HG02642 (cell line): ENCODE results near the gene RRN3.
"Not testable (repeated sequence)": the region's sequence is repeated elsewhere in the genome, so short reads cannot be mapped to it uniquely, and the experiment has no call there.

ENCODE experiments used
- ATAC-seq: cut with Tn5 transposase; IDR thresholded peaks from one replicate; pipeline ENCODE4 v1.9.1; 2021; ENCODE audit warnings: mild to moderate bottlenecking; ENCODE audit not compliant: unreplicated experiment, poor library complexity

The RRN3 gene

DNA sequence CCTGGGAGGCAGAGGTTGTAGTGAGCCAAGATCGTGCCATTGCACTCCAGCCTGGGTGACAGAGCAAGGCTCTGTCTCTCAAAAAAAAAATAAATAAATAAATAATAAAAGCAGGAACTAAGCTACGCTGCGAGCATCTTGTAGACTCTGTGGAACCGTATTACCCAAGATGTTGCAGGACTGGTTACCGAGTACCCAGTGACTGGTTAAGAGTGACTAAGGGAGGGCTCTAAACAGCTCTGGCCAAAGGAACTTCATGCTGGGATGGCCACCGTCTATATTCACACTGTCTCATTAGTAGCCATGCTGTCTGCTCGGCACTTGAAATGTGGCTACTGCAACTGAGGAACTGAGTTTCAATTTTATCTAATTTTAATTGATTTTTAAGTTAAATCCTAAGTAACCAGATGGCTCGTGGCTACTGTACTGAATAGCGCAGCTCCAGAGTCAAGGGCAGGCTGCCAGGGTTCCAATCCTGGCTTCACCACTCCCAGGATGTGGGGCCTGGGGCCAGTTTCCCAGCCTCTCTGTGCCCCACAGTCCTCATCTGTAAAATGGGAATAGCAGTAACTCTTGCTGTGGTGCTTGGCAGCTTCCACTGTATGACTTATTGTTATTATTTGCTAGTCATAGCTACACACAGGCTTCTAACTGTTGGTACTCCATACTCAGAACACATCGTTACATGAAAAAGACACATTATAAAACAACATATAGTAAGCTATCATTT is 41.2 kb downstream of the RRN3 start:
- ATAC-seq, result no peak

DNA sequence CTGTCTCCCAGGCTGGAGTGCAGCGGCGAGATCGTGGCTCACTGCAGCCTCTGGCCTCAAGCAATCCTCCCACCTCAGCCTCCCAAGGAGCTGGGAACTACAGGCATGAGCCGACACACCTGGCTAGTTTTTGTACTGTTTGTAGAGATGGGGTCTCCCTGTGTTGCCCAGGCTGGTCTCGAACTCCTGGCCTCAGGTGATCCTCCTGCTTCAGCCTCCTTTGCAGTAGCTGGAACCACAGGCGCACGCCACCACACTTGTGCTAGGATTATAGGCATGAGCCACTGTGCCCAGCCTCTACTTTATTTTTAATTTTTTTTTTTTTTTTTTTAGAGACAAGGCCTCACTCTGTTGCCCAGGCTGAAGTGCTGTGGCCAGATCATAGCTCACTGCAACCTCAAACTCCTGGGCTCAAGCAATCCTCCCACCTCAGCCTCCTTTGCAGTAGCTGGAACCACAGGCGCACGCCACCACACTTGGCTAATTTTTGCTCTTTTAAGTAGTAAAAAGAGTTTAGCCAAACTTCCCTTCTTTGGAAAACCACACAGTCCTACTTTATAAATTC is 42.6 kb downstream of the RRN3 start:
- ATAC-seq, result no peak

DNA sequence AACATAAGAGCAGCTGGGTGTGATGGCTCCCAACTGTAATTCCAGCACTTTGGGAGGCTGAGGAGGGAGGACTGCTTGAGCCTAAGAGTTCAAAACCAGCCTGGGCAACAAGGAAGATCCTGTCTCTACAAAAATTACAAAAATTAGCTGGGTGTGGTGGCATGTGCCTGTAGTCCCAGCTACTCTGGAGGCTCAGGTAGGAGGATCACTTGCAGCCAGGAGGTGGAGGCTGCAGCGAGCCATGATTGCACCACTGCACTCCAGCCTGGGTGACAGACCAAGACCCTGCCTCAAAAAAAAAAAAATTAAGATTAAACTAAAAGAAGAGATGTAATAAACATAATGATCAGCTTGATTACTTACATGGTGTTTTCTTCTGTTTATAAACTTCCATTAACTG is 43.6 kb downstream of the RRN3 start:
- not testable (repeated sequence) for ATAC-seq

DNA sequence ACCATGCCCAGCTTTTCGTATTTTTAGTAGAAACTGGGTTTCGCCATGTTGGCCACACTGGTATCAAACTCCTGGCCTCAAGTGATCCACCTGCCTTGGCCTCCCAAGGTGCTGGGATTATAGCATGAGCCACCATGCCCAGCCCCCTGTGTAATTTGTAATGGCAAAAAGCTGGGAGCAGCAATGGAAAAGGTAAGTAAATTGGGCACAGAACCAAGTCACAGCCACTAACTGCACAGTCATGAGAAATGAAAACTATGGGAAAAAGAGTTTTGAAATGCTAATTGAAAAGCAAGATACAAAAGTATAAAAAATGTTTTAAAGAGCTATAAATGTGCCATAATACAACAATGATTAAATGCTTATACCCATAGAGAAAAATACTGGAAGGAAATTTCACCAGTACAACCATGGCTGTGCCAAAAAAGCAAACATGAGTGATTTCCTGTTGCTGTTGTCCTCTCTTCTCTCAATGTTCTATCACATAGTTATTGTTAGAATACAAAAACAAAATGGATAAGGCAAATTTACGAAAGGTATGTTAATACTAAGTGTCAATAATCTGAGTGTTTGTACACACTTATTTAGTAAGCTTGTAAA is 44.4 kb downstream of the RRN3 start:
- ATAC-seq, result no peak

DNA sequence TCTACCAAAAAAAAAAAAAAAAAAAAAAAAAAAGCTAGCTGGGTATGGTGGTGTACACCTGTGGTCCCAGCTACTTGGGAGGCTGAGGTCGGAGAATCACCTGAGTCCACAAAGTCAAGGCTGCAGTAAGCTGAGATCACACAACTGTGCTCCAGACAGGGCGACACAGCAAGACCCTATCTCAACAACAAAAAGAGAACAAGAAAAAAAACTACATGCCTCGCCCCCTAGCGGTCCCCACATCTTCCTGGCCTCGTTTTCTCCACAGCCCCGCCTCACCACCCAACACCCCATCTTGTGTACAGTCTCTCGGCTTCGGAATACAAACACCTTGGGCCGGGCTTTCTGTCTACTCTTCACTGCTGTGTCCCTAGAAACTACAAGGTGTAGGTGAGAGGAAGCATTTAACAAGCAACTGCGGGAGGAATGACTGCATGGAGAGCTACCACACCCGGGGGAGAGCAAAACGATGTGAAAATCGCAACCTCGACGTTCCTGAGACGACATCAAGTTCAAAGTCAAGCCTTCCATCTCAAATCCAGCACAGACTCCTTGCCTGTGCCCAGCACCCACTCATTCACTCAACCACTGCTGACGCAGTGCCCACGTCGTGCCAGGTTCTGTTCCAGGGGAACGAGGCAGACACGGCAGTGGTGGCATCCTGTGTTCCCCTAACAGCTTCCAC is 47.2 kb downstream of the RRN3 start:
- no peak for ATAC-seq

DNA sequence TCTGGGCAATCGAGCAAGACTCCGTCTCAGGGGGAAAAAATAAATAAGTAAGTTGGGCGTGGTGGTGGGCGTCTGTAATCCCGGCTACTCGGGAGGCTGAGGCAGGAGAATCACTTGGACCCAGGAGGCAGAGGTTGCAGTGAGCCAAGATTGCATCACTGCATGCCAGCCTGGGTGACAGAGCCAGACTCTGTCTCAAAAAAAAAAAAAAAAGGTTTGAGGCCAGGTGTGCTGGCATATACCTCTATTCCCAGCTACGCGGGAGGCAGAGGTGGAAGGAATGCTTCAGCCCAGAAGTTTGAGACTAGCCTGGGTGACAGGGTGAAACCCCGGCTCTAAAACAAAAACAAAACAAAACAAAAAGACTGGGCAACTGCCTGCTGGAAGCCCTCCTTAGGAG is 48.8 kb downstream of the RRN3 start:
- not testable (repeated sequence) for ATAC-seq

DNA sequence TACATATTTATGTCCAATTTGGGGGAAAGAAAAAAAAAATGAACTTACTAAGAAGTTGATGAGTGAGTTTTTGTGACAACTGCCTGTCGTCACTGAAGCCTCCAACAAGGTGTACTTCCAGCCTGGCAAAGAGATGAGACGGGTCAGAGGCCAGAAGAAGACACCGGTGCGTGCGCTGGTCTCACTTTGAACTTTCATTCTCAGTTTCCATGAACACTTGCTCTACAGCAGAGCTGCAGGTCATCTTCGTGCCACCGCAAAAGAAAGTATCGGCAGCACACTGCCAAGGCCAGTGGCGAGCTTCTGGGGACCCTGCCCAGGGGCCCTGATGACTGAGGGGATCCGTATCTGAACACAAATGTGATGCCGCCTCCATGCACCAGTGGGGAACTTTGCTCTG is 49.8 kb downstream of the RRN3 start:
- no peak for ATAC-seq

DNA sequence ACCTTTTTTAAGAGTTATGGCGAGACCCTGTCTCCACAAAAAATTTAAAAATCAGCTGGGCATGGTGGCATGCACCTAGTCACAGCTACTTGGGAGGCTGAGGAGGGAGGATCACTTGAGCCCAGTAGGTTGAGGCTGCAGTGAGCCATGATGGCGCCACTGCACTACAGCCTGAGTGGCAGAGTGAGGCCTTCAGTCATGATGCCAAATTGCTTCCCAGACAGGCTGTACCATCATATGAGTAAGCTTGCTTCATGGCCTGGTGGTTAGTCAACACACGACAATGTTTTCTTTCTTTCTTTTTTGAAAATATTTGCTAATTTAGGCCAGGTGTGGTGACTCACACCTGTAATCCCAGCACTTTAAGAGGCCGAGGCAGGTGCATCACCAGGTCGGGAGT is 50.7 kb downstream of the RRN3 start:
- no peak for ATAC-seq

DNA sequence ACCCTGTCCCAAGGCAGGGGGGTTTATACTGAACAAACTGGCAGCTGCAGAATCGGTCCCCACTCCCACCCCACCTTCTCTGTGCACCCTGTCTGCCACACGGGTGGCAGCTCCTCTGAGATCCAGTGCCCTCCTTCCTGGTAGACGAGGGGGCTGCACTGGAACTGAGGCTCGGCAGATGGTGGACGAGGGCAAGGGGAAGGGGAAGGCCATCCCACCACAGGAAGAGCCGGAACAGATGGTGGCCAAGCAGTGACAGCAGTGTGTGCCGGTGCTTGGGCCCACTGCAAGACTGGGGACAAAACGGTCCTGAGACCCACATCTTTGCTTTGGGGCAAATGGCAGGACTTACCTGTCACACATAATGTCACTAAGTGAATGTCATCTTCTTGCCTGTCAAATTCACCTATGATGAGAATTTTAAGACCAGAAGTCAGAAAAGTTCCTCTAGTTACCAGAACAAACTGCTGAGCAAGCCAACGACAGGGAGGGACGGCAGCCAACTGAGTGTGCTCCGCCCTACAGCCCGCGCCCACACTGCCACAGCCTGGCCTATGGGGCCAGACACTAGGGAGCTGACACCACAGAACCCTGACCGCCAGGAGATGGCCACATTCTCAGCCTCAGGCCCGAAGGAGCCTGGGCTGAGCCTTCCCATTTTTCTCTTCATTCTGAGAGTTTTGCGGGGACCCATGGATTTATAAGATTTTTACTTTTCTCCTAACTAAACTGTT is 52.6 kb downstream of the RRN3 start:
- ATAC-seq, result no peak

DNA sequence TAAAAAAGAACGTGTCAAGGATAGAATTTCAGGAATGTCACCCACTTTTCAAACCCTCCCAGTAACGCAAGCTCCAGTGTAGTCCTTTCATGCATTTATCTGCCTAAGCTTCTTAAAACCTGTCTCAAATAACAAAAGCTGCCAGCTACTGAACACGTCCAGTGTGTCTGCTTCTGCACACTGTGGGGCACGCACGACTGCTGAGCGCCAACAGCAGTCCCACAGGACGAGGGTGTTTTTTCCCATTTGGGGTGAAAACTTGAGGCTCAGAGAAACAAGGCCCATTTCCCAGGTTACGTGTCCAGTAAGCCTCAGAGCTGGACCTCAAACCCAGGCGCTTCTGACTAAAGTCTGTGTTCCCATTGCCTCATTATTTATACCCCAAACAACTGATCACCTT is 55.4 kb downstream of the RRN3 start:
- ATAC-seq, result no peak

DNA sequence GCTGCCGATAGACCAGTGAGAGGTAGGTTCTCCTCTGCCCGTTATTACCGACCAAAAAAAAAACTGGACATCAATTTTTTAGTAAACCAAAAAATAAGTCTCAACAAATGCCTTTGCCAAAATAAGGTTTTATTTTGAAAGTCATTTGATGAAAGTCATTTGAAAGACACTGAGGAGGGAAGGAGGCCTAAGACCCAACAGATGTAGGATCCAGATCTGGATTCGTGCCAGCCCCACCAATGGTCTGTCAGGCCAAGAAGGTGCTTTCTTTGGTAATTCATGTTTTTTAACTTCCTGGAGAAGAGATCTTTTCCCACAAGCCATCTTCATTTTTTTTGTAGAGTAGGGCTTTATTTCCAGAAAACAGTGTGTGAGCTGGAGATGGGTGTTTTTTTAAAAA is 56.3 kb downstream of the RRN3 start:
- no peak for ATAC-seq

DNA sequence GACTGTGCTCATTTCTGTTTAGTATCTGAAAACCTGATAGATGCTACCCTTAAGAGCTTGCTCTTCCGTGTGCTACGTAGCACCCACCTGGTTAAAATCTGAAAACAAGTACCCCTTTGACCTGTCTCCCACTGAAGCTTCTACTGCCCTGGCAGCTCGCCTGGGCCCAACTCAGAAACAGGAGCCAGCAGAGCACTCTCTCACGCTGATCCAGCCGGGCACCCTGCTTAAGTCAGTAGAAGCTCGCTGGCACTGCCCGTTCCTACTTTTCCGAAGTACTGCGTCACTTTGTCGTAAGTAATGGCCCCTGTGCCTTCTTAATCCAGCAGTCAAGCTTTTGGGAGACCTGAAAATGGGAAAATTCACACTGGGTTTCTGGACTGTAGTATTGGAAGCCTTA is 57.1 kb downstream of the RRN3 start:
- ATAC-seq, result no peak

DNA sequence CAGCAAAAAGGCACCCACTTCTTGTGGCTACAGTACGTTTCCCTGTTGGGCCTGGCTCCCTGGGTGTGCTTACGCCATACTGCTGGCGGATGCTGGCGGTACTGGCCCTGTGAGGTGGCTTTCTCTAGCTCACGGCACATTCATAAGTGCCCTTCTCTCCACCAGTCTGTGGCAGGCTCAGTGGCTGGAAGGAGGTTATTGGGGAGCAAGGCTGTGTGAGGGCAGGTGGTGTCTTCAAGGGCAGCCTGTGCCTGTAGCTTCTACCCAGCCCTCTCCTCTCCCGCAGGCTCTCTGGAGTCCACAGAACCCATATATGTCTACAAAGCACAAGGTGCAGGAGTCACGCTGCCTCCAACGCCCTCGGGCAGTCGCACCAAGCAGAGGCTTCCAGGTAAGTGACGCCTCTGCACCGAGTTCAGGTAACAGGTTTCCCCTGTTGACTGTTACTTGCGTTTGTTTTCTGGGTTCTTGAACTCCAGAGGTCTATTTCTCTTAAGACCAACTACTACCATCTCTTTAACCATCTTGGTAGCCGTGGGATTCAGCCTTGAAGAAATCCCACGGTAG is 58.8 kb downstream of the RRN3 start:
- no peak for ATAC-seq

DNA sequence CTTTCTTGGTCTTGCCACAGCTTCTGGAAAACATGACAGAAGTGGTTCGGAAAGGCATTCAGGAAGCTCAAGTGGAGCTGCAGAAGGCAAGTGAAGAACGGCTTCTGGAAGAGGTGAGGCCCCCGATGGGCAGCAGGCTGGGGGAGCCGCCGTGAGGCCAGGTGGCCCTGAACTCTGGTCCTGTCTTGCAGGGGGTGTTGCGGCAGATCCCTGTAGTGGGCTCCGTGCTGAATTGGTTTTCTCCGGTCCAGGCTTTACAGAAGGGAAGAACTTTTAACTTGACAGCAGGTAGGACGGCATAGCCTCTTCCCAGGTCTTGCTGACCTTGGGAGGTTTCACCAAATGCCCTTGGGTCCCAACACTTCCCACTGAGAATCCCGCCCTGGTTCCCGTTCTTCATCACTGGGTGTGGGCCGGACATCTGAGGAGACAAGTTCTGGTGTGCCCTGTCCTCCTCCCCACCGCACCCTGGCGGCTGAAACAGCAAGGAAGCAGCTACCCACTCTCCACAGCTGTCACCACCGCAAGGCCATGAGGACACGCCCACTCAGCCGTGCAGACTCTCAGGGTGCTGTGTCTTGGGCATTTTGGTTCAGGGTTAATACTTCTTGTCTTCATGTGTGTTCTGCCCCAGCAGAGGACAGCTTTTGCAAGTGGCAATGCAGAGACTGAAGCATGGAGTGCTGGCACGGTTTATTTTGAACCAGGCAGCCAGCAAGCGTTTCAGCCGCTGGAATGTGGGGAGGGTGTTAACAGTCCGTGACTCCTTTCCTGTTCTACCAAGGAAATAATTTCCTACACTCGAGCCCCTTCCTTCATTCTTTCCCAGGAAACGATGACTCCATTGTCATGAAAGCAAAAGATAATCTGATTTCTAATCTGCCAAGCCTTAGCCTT is 59.6 kb downstream of the RRN3 start:
- ATAC-seq, result no peak

DNA sequence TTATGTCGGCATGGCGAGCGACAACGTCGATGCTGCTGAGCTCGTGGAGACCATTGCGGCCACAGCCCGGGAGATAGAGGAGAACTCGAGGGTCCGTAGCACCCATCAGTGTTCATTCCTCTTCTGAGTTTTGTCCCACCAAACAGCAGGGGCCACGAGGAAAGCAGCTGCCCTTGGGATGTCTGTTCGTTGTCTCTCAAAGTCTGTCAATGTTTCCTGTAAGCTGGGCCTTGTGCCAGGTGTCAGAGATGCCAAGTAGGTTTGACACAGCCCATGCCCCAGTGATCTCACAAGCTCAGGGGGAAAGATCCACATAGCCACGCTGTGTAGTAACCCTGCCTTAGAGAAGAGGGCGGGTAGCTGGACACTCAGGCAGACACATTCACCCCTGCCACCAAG is 60.8 kb downstream of the RRN3 start:
- ATAC-seq, result no peak

DNA sequence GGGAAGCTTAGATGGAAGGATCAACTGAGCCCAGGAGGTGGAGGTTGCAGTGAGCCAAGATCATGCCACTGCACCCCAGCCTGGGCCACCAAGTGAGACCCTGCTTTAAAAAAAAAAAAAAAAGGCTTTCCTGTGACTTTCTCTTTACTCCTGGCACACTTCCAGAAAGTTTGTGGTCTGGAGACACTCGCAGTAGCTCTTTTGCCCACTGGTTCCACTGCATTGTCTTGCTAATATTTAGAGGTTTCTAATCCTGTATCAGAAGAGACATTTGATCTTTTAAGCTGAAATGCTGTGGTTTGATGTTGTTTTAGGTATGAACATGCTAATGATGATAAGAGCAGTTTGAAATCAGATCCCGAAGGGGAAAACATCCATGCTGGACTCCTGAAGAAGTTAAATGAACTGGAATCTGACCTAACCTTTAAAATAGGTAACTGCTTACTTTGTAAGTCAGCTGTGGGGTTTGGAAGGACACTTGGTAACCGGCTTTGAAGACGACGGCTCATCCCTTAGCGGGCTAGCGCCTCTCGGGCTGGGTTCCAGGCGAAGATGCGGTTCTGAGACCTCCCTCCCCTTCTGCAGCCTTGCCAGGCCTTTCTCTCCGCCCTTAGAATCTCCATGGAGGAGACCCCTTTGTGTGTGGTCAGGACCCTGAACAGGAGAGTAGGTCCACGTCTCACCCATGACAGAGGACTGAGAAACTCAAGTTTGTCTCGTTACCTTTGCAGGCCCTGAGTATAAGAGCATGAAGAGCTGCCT is 61.3 kb downstream of the RRN3 start:
- no peak for ATAC-seq

DNA sequence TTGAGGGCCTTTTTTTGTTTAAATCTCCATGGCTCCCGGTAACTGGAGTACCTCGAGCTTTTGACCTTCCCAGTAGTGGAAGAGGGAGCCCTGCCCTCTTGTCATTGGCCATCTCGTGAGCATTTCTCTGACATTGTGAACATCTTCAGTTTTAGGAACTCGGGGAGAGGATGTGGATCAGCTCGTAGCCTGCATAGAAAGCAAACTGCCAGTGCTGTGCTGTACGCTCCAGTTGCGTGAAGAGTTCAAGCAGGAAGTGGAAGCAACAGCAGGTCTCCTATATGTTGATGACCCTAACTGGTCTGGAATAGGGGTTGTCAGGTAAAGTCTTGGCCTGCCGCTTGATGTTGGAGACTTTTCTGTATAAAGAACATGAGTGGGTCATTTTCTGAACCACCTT is 62.5 kb downstream of the RRN3 start:
- no peak for ATAC-seq

DNA sequence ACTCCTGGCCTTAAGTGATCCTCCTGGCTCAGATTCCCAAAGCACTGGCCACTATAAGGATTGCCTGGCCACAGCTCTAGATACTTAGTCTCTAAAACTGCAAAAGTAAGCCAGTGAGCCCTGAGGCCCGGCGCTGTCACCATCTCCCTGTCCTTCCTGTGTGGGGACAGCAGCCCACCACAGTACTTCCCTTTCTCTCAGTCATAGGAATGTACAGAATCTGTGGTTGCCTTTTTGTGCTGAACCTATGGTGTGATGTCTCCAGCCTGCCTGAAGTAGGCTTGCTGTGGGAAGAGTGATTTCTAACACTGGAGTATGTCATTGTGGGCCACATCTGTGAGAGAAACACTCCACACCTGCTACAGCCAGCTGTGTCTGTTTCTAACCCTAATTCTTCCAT is 62.9 kb downstream of the RRN3 start:
- no peak for ATAC-seq

DNA sequence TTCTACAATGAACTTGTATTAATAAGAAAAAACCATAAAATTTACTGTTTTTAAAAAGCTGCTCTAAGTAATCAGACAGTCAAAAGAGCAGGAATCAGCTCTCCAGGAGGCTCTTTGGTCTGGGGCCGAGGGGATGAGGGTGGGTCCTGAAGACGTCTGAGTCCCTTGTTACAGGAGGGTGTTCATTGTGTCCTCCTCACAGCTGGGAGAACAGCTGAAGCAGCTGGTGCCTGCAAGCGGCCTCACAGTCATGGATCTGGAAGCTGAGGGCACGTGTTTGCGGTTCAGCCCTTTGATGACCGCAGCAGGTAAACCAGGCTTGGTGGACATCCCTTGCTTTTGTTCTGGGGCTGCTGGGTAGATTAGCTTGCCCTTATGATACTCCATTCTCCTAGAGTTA is 64.3 kb downstream of the RRN3 start:
- ATAC-seq, result not testable (repeated sequence)
